K562 (cell line): ENCODE data around the gene EFCC1. TPM values are rescaled to one million over a fixed set of nuclear protein-coding genes. Genes with fewer than 3 reads are reported as not detected.

Experiments used
- ELF1 ChIP-seq: fragments of 200-800 bp; sonication (Bioruptor generic); IDR thresholded peaks from 2 replicates; pipeline ENCODE4 v1.6.1; 2016; ENCODE audit warnings: missing genetic modification characterization, missing compliant biosample characterization
- EP300 ChIP-seq: IDR thresholded peaks from 2 replicates; pipeline ENCODE4 v1.6.1; 2012; ENCODE audit warnings: low read length, improper control_type of control experiment
- MEIS2 ChIP-seq: fragments of 450-650 bp; IDR thresholded peaks from 2 replicates; pipeline ENCODE4 v1.6.1; 2014; ENCODE audit warnings: mild to moderate bottlenecking; ENCODE audit not compliant: partially characterized antibody
- NCOA1 ChIP-seq: fragments of 450-650 bp; IDR thresholded peaks from 2 replicates; pipeline ENCODE4 v1.6.1; 2016; ENCODE audit warnings: low read depth
- PCBP1 ChIP-seq: fragments of 200-400 bp; formaldehyde crosslinking; IDR thresholded peaks from 2 replicates; pipeline ENCODE4 v1.6.1; 2018; ENCODE audit warnings: mild to moderate bottlenecking, low read depth, low read length; ENCODE audit not compliant: poor library complexity, severe bottlenecking
- RBM14 ChIP-seq: fragments of 200-400 bp; formaldehyde crosslinking; IDR thresholded peaks from 2 replicates; pipeline ENCODE4 v1.6.1; 2018; ENCODE audit warnings: low read depth, mild to moderate bottlenecking, low read length, moderate library complexity, borderline replicate concordance; ENCODE audit not compliant: insufficient read depth
- TCF3 ChIP-seq: sonication (generic); formaldehyde crosslinking; IDR thresholded peaks from 2 replicates; pipeline ENCODE4 v1.4.0; 2020; ENCODE audit warnings: mild to moderate bottlenecking, missing genetic modification reagents
- TGIF2 ChIP-seq: sonication (generic); formaldehyde crosslinking; IDR thresholded peaks from 2 replicates; pipeline ENCODE4 v1.8.1; 2022; ENCODE audit warnings: mild to moderate bottlenecking, missing genetic modification reagents, moderate library complexity
- TRIM24 ChIP-seq, 2 experiments: fragments of 450-650 bp; IDR thresholded peaks; 2 replicates each; pipeline ENCODE4 v1.6.1; 2016
- ZFPM2 ChIP-seq: fragments of 250-450 bp; sonication (Bioruptor Pico); IDR thresholded peaks from 2 replicates; pipeline ENCODE4 v1.5.1; 2022; ENCODE audit warnings: mild to moderate bottlenecking
- ZNF282 ChIP-seq: sonication (generic); formaldehyde crosslinking; IDR thresholded peaks from 2 replicates; pipeline ENCODE4 v1.8.1; 2023; ENCODE audit warnings: missing genetic modification reagents
- polyA plus RNA-seq, 8 experiments: library from polyadenylated mRNA; depleted of rRNA in 4 of 8; stranded (reverse) in 5 of 8; unstranded in 3 of 8; fragments of >200 nt; fragmentation: Nextera tagmentation in 2 of 8; fragmentation: Illumina TruSeq in 1 of 8; extraction: Ambion mirVana in 2 of 8; extraction: Trizol in 1 of 8; gene quantifications; 2 replicates each; pipeline versions ENCODE4 v1.2.1 to v1.2.3, GENCODE V29; 2011 to 2014; ENCODE audit warnings: inconsistent platforms in 1 of 8, missing spikeins in 1 of 8
- total RNA-seq, 7 experiments: library from RNA; depleted of rRNA in 6 of 7; stranded (reverse); fragments of >200 nt in 6 of 7; fragmentation: Illumina TruSeq in 2 of 7; extraction: Trizol in 2 of 7; gene quantifications; 2 replicates each; pipeline versions ENCODE4 v1.2.1 to v1.2.3, GENCODE V29; 2011 to 2021; ENCODE audit warnings: low replicate concordance in 1 of 7
- TF ChIP-seq, protein P1 (sequence below): fragments of 450-650 bp; IDR thresholded peaks from 2 replicates; pipeline ENCODE4 v1.6.1; 2016; ENCODE audit warnings: mild to moderate bottlenecking, moderate library complexity
- TF ChIP-seq, protein P2 (sequence below): fragments of 450-650 bp; IDR thresholded peaks from 2 replicates; pipeline ENCODE4 v1.6.1; 2017; ENCODE audit warnings: antibody characterized with exemption, mild to moderate bottlenecking

Gene EFCC1
- total and polyA plus RNA-seq, 9 of the 15 experiments (the other 6 are each of a cell fraction or from before 2014, with no cell fraction given), result not detected

DNA sequence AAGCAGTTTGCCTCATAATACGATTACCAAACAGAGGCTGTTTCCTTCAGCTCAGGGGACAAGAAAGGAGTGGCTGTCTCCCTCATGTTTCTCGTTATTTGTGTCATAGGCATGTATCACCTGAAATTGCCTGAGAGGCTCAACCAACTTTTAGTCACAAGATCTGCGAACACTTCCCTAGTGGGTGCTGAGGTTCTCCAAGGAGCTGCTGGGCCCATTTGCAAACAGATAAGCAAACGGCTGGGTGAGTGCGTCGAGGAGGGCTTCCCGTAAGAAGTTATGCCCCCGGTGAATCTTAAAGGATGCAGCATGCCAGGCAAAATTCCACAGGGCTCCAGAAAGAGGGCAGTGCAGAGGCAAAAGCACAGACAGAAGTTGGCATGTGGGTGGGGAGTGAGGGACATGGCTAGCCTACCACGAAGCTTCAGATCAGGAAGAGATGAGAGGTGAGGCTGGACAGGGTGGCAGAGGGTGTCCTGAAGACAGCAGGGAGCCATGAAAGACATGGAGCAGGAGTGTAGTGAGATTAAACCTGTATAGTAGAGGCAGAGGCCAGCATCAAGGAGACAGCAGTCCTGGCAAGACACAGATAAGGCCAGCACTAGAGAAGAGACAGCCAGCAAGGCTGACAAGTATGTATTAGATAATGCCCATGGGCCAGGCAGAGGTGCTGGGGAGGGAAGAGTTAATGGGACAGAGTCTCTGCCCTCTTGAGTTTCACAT lies 55.5 kb downstream of the EFCC1 start (continued):
- TF ChIP-seq, protein P1, sequence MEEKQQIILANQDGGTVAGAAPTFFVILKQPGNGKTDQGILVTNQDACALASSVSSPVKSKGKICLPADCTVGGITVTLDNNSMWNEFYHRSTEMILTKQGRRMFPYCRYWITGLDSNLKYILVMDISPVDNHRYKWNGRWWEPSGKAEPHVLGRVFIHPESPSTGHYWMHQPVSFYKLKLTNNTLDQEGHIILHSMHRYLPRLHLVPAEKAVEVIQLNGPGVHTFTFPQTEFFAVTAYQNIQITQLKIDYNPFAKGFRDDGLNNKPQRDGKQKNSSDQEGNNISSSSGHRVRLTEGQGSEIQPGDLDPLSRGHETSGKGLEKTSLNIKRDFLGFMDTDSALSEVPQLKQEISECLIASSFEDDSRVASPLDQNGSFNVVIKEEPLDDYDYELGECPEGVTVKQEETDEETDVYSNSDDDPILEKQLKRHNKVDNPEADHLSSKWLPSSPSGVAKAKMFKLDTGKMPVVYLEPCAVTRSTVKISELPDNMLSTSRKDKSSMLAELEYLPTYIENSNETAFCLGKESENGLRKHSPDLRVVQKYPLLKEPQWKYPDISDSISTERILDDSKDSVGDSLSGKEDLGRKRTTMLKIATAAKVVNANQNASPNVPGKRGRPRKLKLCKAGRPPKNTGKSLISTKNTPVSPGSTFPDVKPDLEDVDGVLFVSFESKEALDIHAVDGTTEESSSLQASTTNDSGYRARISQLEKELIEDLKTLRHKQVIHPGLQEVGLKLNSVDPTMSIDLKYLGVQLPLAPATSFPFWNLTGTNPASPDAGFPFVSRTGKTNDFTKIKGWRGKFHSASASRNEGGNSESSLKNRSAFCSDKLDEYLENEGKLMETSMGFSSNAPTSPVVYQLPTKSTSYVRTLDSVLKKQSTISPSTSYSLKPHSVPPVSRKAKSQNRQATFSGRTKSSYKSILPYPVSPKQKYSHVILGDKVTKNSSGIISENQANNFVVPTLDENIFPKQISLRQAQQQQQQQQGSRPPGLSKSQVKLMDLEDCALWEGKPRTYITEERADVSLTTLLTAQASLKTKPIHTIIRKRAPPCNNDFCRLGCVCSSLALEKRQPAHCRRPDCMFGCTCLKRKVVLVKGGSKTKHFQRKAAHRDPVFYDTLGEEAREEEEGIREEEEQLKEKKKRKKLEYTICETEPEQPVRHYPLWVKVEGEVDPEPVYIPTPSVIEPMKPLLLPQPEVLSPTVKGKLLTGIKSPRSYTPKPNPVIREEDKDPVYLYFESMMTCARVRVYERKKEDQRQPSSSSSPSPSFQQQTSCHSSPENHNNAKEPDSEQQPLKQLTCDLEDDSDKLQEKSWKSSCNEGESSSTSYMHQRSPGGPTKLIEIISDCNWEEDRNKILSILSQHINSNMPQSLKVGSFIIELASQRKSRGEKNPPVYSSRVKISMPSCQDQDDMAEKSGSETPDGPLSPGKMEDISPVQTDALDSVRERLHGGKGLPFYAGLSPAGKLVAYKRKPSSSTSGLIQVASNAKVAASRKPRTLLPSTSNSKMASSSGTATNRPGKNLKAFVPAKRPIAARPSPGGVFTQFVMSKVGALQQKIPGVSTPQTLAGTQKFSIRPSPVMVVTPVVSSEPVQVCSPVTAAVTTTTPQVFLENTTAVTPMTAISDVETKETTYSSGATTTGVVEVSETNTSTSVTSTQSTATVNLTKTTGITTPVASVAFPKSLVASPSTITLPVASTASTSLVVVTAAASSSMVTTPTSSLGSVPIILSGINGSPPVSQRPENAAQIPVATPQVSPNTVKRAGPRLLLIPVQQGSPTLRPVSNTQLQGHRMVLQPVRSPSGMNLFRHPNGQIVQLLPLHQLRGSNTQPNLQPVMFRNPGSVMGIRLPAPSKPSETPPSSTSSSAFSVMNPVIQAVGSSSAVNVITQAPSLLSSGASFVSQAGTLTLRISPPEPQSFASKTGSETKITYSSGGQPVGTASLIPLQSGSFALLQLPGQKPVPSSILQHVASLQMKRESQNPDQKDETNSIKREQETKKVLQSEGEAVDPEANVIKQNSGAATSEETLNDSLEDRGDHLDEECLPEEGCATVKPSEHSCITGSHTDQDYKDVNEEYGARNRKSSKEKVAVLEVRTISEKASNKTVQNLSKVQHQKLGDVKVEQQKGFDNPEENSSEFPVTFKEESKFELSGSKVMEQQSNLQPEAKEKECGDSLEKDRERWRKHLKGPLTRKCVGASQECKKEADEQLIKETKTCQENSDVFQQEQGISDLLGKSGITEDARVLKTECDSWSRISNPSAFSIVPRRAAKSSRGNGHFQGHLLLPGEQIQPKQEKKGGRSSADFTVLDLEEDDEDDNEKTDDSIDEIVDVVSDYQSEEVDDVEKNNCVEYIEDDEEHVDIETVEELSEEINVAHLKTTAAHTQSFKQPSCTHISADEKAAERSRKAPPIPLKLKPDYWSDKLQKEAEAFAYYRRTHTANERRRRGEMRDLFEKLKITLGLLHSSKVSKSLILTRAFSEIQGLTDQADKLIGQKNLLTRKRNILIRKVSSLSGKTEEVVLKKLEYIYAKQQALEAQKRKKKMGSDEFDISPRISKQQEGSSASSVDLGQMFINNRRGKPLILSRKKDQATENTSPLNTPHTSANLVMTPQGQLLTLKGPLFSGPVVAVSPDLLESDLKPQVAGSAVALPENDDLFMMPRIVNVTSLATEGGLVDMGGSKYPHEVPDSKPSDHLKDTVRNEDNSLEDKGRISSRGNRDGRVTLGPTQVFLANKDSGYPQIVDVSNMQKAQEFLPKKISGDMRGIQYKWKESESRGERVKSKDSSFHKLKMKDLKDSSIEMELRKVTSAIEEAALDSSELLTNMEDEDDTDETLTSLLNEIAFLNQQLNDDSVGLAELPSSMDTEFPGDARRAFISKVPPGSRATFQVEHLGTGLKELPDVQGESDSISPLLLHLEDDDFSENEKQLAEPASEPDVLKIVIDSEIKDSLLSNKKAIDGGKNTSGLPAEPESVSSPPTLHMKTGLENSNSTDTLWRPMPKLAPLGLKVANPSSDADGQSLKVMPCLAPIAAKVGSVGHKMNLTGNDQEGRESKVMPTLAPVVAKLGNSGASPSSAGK, result no peak
- TF ChIP-seq NCOA1, result peak; percentile 33; the same call in 1 of the 2 replicates
- TF ChIP-seq ZFPM2 (CRISPR knock-in tag), result no peak
- TF ChIP-seq TGIF2 (CRISPR knock-in tag), result no peak
- no peak for TF ChIP-seq ELF1 (tag)
- TF ChIP-seq RBM14, result no peak
- no peak for TF ChIP-seq PCBP1
- TF ChIP-seq EP300, result peak; percentile 19; the same call in 1 of the 2 replicates
- peak; percentile 73 for TF ChIP-seq TCF3 (CRISPR knock-in tag)
- peak; percentile 9 for TF ChIP-seq MEIS2
- no peak for TF ChIP-seq ZNF282 (CRISPR knock-in tag)
- peak in 1 of 2 experiments; percentile 20; a peak in 2 of 4 replicates for TF ChIP-seq TRIM24 (IDR thresholded peaks at IDR 0.05)
- TF ChIP-seq, protein P2, sequence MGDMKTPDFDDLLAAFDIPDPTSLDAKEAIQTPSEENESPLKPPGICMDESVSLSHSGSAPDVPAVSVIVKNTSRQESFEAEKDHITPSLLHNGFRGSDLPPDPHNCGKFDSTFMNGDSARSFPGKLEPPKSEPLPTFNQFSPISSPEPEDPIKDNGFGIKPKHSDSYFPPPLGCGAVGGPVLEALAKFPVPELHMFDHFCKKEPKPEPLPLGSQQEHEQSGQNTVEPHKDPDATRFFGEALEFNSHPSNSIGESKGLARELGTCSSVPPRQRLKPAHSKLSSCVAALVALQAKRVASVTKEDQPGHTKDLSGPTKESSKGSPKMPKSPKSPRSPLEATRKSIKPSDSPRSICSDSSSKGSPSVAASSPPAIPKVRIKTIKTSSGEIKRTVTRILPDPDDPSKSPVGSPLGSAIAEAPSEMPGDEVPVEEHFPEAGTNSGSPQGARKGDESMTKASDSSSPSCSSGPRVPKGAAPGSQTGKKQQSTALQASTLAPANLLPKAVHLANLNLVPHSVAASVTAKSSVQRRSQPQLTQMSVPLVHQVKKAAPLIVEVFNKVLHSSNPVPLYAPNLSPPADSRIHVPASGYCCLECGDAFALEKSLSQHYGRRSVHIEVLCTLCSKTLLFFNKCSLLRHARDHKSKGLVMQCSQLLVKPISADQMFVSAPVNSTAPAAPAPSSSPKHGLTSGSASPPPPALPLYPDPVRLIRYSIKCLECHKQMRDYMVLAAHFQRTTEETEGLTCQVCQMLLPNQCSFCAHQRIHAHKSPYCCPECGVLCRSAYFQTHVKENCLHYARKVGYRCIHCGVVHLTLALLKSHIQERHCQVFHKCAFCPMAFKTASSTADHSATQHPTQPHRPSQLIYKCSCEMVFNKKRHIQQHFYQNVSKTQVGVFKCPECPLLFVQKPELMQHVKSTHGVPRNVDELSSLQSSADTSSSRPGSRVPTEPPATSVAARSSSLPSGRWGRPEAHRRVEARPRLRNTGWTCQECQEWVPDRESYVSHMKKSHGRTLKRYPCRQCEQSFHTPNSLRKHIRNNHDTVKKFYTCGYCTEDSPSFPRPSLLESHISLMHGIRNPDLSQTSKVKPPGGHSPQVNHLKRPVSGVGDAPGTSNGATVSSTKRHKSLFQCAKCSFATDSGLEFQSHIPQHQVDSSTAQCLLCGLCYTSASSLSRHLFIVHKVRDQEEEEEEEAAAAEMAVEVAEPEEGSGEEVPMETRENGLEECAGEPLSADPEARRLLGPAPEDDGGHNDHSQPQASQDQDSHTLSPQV, result 0 out of 2 replicates have a peak, but pooled peaks have one; percentile 38
